HG02759 (cell line): ENCODE data around the gene SYT1.

Source experiments
- ATAC-seq: cut with Tn5 transposase; IDR thresholded peaks from one replicate; pipeline ENCODE4 v1.9.1; 2021; ENCODE audit warnings: mild to moderate bottlenecking, moderate library complexity; ENCODE audit not compliant: unreplicated experiment

Gene SYT1

DNA sequence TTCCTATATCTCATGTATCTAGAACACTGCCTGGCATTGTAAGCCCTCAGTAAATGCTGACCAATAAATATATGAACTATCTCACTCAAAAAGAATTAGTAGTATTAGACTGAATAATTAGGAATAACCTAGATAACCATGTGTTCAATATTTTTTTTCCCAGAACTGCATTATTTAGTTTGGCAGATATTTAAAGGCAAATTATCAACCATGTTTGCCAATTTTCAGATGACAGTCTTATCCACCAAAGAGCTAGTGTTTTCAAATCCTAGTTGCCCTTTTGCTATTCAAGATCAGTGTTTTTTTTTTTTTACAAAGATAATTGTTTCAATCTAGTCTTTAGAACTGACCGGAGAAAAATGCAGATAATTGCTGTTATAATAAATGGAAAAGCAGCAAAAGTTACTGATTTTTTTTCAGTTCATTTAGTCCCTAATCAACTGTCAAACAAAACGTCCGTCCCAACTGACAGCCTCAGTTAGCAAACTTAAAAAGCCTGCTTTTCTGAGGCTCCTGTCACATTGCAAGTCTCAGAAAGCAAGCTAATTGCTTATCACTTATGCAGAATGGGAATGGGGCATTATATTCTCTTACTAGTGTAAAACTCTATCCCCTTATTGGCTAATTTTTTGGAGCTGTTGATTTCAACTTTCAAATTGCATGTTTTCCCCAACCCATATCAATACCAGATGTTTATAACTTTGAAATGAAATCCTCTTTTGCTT, 623.0 kb downstream of the SYT1 start:
- ATAC-seq, result no peak
